ENCODE results near the gene ANLN.

The ANLN gene

DNA sequence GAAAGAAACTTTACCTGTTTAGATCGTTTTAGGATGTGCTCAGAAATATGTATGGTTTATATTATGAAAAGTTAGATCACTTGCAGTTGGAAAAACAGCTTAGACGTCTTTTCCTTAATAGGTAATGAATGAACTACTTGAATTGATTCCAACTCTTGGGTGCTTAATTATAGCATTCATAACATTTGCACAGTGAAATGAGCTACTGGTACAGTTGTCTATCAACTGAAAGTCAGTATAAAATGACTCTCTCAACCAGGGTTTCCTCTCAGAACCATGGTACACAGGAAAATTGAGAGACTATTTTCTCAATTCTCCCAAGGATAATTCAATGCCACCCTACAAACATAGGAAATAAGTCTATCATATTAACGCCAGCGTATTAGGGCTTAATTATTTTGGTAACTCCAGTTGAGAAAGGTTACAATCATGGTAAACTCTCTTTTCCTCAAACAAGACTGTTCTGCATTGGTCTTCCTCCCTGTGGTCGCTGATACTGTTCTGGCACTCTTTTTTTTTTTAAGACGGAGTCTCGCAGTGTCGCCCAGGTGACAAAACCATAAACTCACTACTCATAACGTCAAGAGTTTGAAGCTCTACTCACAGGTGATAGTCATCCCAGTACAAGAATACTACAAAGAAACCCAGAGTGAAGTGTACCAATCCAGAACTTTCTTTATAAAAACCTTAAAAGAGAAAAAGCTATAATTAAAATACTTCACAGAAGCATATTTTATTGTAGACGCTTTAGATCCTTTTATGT, 2.0 kb downstream of the ANLN start:
- H3K9ac ChIP-seq (ENCODE audit: low read length), result no peak overlapping the region
- H3K27me3 ChIP-seq (ENCODE audit: insufficient read depth, low read length), result no peaks in the 10 kb centered on the region
- no peak overlapping the region for H2AFZ ChIP-seq (ENCODE audit: insufficient read depth, low read length, poor library complexity)
- no peak overlapping the region for H3K14ac ChIP-seq (ENCODE audit: low read length)
- no peak overlapping the region for H4K12ac ChIP-seq (ENCODE audit: low read depth, low read length)
- no peak overlapping the region for H2BK120ac ChIP-seq (ENCODE audit: insufficient read depth, low read length, poor library complexity)
- no peak overlapping the region for H2AK5ac ChIP-seq (ENCODE audit: low read length)
- H3K23ac ChIP-seq (ENCODE audit: low read length), result no peak overlapping the region
- no peak overlapping the region for H4K91ac ChIP-seq (ENCODE audit: low read depth, low read length)
- peaks cover 2% of the 10 kb centered on the region for H3K9me3 ChIP-seq (ENCODE audit: insufficient read depth, low read depth, low read length)
- H2BK5ac ChIP-seq (ENCODE audit: low read depth, low read length, poor library complexity), result no peak overlapping the region
- peaks cover 19% of the 10 kb centered on the region for H3K79me2 ChIP-seq (ENCODE audit: control insufficient read depth, insufficient read depth, low read length, poor library complexity)
- H3K36me3 ChIP-seq (ENCODE audit: control insufficient read depth in 1 of 2, insufficient read depth in 2 of 2, low read length in 2 of 2), result peaks cover 1 to 4% of the 10 kb centered on the region in 2 experiments
- H3K4me2 ChIP-seq (ENCODE audit: low read length), result no peak overlapping the region
- WGBS (ENCODE audit: extremely low coverage, insufficient coverage, insufficient read length), result no CpG with 5 or more reads among the region's 10 CpGs
- no peak overlapping the region for H4K8ac ChIP-seq (ENCODE audit: low read depth, low read length)
- no peak overlapping the region for H3K4me3 ChIP-seq (ENCODE audit: low read depth, low read length)
- H3K18ac ChIP-seq (ENCODE audit: low read length), result no peak overlapping the region
- DNase-seq, result no peak
- peaks cover 9% of the 10 kb centered on the region in 2 experiments for H3K4me1 ChIP-seq (ENCODE audit: control insufficient read depth in 1 of 2, insufficient read depth in 2 of 2, low read length in 2 of 2)
- no peak overlapping the region for H3K27ac ChIP-seq (ENCODE audit: low read depth, low read length)
- H2BK12ac ChIP-seq (ENCODE audit: low read length), result no peak overlapping the region
- peaks cover 11% of the 10 kb centered on the region for H3K79me1 ChIP-seq (ENCODE audit: low read length)
- peak overlapping the region; percentile 91 for H3K4ac ChIP-seq (ENCODE audit: low read depth, low read length)

DNA sequence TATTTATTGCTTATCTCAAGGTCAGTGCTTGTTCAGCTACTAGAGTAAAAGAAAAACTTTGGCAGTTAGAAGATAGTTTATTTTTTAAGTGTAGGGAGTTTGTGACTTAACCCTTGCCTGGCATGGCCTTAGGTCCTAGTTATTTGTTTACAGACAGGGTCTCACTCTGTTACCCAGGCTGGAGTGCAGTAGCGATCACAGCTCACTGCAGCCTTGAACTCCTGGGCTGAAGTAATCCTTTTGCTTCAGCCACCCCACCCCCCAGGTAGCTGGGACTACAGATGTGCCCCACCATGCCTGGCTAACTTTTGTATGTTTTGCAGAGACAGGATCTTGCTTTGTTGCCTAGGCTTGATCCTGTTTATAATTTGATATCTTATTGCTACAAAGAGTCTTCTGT, 4.2 kb downstream of the ANLN start:
- Histone ChIP-seq H2AK5ac (ENCODE audit: low read length) (no peak overlapping the region), H3K27ac (ENCODE audit: low read depth, low read length) (no peak overlapping the region), H3K27me3 (ENCODE audit: insufficient read depth, low read length) (no peaks in the 10 kb centered on the region), H2AFZ (ENCODE audit: insufficient read depth, low read length, poor library complexity) (no peak overlapping the region), H3K4me1 (ENCODE audit: control insufficient read depth in 1 of 2, insufficient read depth in 2 of 2, low read length in 2 of 2) (peaks cover 9% of the 10 kb centered on the region in 2 experiments), H3K9me3 (ENCODE audit: insufficient read depth, low read depth, low read length) (peaks cover 2% of the 10 kb centered on the region), H3K23ac (ENCODE audit: low read length) (no peak overlapping the region), H3K9ac (ENCODE audit: low read length) (no peak overlapping the region), H4K91ac (ENCODE audit: low read depth, low read length) (no peak overlapping the region), H3K18ac (ENCODE audit: low read length) (no peak overlapping the region), H4K8ac (ENCODE audit: low read depth, low read length) (no peak overlapping the region), H3K14ac (ENCODE audit: low read length) (no peak overlapping the region), H4K12ac (ENCODE audit: low read depth, low read length) (no peak overlapping the region), H2BK5ac (ENCODE audit: low read depth, low read length, poor library complexity) (no peak overlapping the region), H2BK12ac (ENCODE audit: low read length) (no peak overlapping the region), H3K79me2 (ENCODE audit: control insufficient read depth, insufficient read depth, low read length, poor library complexity) (peaks cover 19% of the 10 kb centered on the region), H3K4ac (ENCODE audit: low read depth, low read length) (peak overlapping the region; percentile 74), H3K36me3 (ENCODE audit: control insufficient read depth in 1 of 2, insufficient read depth in 2 of 2, low read length in 2 of 2) (peaks cover 5 to 9% of the 10 kb centered on the region in 2 experiments), H3K79me1 (ENCODE audit: low read length) (peaks cover 10% of the 10 kb centered on the region), H3K4me3 (ENCODE audit: low read depth, low read length) (no peak overlapping the region), H3K4me2 (ENCODE audit: low read length) (no peak overlapping the region), H2BK120ac (ENCODE audit: insufficient read depth, low read length, poor library complexity) (no peak overlapping the region)
- no CpG with 5 or more reads among the region's 1 CpG for WGBS (ENCODE audit: extremely low coverage, insufficient coverage, insufficient read length)
- no peak for DNase-seq

DNA sequence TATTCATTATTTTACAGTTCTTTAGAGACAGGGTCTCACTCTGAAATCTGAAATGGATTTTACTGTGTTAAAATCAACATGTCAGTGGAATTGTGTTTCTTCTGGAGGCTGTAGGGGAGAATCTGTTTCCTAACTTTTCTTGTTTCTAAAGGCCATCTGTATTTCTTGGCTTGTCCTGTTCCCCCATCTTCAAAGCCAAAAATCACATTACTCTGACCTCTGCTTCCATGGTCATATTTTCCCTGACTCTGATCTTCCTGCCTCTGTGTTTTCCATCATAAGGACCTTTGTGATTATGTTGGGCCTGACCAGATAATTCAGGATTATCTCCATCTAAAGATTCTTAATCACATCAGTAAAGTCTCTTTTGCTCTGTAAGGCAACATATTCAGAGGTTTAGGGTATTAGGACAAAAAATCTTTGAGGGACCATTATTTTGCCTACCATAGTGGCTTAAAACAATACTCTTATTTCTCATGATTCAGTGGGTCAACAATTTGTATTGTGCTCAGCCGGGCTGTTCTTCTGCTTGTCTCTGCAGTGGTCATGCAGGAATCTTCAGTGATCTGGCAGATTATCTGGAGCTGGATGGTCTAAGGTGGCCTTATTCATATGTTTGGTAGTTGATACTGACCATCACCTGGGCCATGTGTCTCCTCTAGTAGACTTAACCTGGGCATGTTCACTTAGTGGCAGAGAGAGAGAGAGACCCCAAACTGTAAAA, 5.7 kb downstream of the ANLN start:
- no CpG with 5 or more reads among the region's 1 CpG for WGBS (ENCODE audit: extremely low coverage, insufficient coverage, insufficient read length)
- Histone ChIP-seq H4K12ac (ENCODE audit: low read depth, low read length) (no peak overlapping the region), H2AFZ (ENCODE audit: insufficient read depth, low read length, poor library complexity) (no peak overlapping the region), H3K27ac (ENCODE audit: low read depth, low read length) (no peak overlapping the region), H2BK5ac (ENCODE audit: low read depth, low read length, poor library complexity) (no peak overlapping the region), H3K14ac (ENCODE audit: low read length) (no peak overlapping the region), H3K23ac (ENCODE audit: low read length) (no peak overlapping the region), H3K36me3 (ENCODE audit: control insufficient read depth in 1 of 2, insufficient read depth in 2 of 2, low read length in 2 of 2) (peaks cover 8 to 13% of the 10 kb centered on the region in 2 experiments), H3K4me3 (ENCODE audit: low read depth, low read length) (no peak overlapping the region), H3K27me3 (ENCODE audit: insufficient read depth, low read length) (no peaks in the 10 kb centered on the region), H2AK5ac (ENCODE audit: low read length) (no peak overlapping the region), H3K4ac (ENCODE audit: low read depth, low read length) (peak overlapping the region; percentile 96), H3K18ac (ENCODE audit: low read length) (no peak overlapping the region), H3K4me2 (ENCODE audit: low read length) (no peak overlapping the region), H3K9me3 (ENCODE audit: insufficient read depth, low read depth, low read length) (no peaks in the 10 kb centered on the region), H2BK12ac (ENCODE audit: low read length) (no peak overlapping the region), H2BK120ac (ENCODE audit: insufficient read depth, low read length, poor library complexity) (no peak overlapping the region), H4K91ac (ENCODE audit: low read depth, low read length) (no peak overlapping the region), H3K79me2 (ENCODE audit: control insufficient read depth, insufficient read depth, low read length, poor library complexity) (peaks cover 13% of the 10 kb centered on the region), H3K4me1 (ENCODE audit: control insufficient read depth in 1 of 2, insufficient read depth in 2 of 2, low read length in 2 of 2) (peaks cover 6% of the 10 kb centered on the region in 2 experiments), H4K8ac (ENCODE audit: low read depth, low read length) (no peak overlapping the region), H3K9ac (ENCODE audit: low read length) (no peak overlapping the region), H3K79me1 (ENCODE audit: low read length) (no peaks in the 10 kb centered on the region)
- no peak for DNase-seq

DNA sequence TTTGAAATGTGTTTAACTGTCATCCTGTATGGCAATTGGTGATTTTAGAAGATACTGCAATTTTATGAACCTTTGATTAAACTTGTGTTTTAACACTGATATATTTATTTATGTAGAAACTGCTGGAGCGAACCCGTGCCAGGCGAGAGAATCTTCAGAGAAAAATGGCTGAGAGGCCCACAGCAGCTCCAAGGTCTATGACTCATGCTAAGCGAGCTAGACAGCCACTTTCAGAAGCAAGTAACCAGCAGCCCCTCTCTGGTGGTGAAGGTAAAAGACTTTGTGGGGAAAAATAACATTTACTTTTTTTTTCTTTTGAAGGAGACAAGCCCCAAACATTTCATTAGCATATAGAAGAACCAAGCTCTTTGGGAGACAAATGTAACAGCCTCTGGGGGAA, 6.5 kb downstream of the ANLN start:
- Histone ChIP-seq H3K14ac (ENCODE audit: low read length) (no peak overlapping the region), H3K4ac (ENCODE audit: low read depth, low read length) (no peak overlapping the region), H2AK5ac (ENCODE audit: low read length) (no peak overlapping the region), H4K12ac (ENCODE audit: low read depth, low read length) (no peak overlapping the region), H3K4me1 (ENCODE audit: control insufficient read depth in 1 of 2, insufficient read depth in 2 of 2, low read length in 2 of 2) (peaks cover 6% of the 10 kb centered on the region in 2 experiments), H4K91ac (ENCODE audit: low read depth, low read length) (no peak overlapping the region), H3K36me3 (ENCODE audit: control insufficient read depth in 1 of 2, insufficient read depth in 2 of 2, low read length in 2 of 2) (peaks cover 12 to 16% of the 10 kb centered on the region in 2 experiments), H3K18ac (ENCODE audit: low read length) (no peak overlapping the region), H2BK5ac (ENCODE audit: low read depth, low read length, poor library complexity) (no peak overlapping the region), H4K8ac (ENCODE audit: low read depth, low read length) (no peak overlapping the region), H3K9me3 (ENCODE audit: insufficient read depth, low read depth, low read length) (no peaks in the 10 kb centered on the region), H2BK12ac (ENCODE audit: low read length) (no peak overlapping the region), H3K4me3 (ENCODE audit: low read depth, low read length) (no peak overlapping the region), H3K23ac (ENCODE audit: low read length) (no peak overlapping the region), H3K27me3 (ENCODE audit: insufficient read depth, low read length) (no peaks in the 10 kb centered on the region), H3K4me2 (ENCODE audit: low read length) (no peak overlapping the region), H2AFZ (ENCODE audit: insufficient read depth, low read length, poor library complexity) (no peak overlapping the region), H3K9ac (ENCODE audit: low read length) (no peak overlapping the region), H3K79me1 (ENCODE audit: low read length) (no peaks in the 10 kb centered on the region), H3K27ac (ENCODE audit: low read depth, low read length) (no peak overlapping the region), H2BK120ac (ENCODE audit: insufficient read depth, low read length, poor library complexity) (no peak overlapping the region), H3K79me2 (ENCODE audit: control insufficient read depth, insufficient read depth, low read length, poor library complexity) (peaks cover 15% of the 10 kb centered on the region)
- WGBS (ENCODE audit: extremely low coverage, insufficient coverage, insufficient read length), result no CpG with 5 or more reads among the region's 4 CpGs
- DNase-seq, result peak; percentile 41 to 57

Measured in trophoblast cell (in vitro differentiated cells and primary cell).